ENCODE measurements around the gene INSC. TPM values are rescaled to one million over a fixed set of nuclear protein-coding genes. Genes with fewer than 3 reads are reported as not detected.

INSC gene
- total and polyA plus RNA-seq, 2 experiments from 2014 or later: 0.10 TPM; not detected in 1

GRCh38 chr11:15236559-15236958, 121.8 kb downstream of the INSC start:
- Histone ChIP-seq H3K79me2 (no peaks in the 10 kb centered on the region), H3K36me3 (replicated peaks; ENCODE audit: insufficient read depth, low read depth) (no peaks in the 10 kb centered on the region), H3K9me3 (ENCODE audit: low read depth) (no peaks in the 10 kb centered on the region), H3K4me1 (ENCODE audit: insufficient read depth) (no peaks in the 10 kb centered on the region), H3K4me2 (no peak overlapping the region), H2AFZ (no peak overlapping the region), H3K9me2 (replicated peaks; ENCODE audit: insufficient read depth) (no peaks in the 10 kb centered on the region), H3K27ac (no peak overlapping the region), H3K4me3 (no peak overlapping the region), H4K20me1 (ENCODE audit: insufficient read depth, poor library complexity, severe bottlenecking) (no peaks in the 10 kb centered on the region), H3K27me3 (no peaks in the 10 kb centered on the region)
- DNase-seq (ENCODE audit: low spot score): no peak
- 54% methylated on average over 4 of the region's 4 CpGs for WGBS (ENCODE audit: low lambda C conversion rate, missing lambda C conversion rate)
- TF ChIP-seq EZH2phosphoT487 (IDR thresholded peaks at IDR 0.05; ENCODE audit: low read depth, severe bottlenecking, unreplicated experiment): no peak
- no peak for TF ChIP-seq CTCF (IDR thresholded peaks at IDR 0.05; ENCODE audit: poor library complexity)
- no peak for TF ChIP-seq EZH2 (IDR thresholded peaks at IDR 0.05; ENCODE audit: borderline replicate concordance)

- Histone ChIP-seq H3K79me2 (no peaks in the 10 kb centered on the region), H3K9me3 (ENCODE audit: low read depth) (no peaks in the 10 kb centered on the region), H3K27me3 (no peaks in the 10 kb centered on the region), H3K9me2 (replicated peaks; ENCODE audit: insufficient read depth) (no peaks in the 10 kb centered on the region), H3K4me2 (no peak overlapping the region), H4K20me1 (ENCODE audit: insufficient read depth, poor library complexity, severe bottlenecking) (no peaks in the 10 kb centered on the region), H3K27ac (no peak overlapping the region), H3K4me1 (ENCODE audit: insufficient read depth) (no peaks in the 10 kb centered on the region), H2AFZ (no peak overlapping the region), H3K4me3 (no peak overlapping the region), H3K36me3 (replicated peaks; ENCODE audit: insufficient read depth, low read depth) (no peaks in the 10 kb centered on the region)
- no peak for DNase-seq (ENCODE audit: low spot score)
- 95% methylated on average over 7 of the region's 7 CpGs for WGBS (ENCODE audit: low lambda C conversion rate, missing lambda C conversion rate)
- no peak for TF ChIP-seq EZH2phosphoT487 (IDR thresholded peaks at IDR 0.05; ENCODE audit: low read depth, severe bottlenecking, unreplicated experiment)
Observed at GRCh38 chr11:15238856-15239255, 124.1 kb downstream of the INSC start.

- Histone ChIP-seq H3K9me3 (ENCODE audit: low read depth) (no peaks in the 10 kb centered on the region), H3K27ac (no peak overlapping the region), H3K36me3 (replicated peaks; ENCODE audit: insufficient read depth, low read depth) (no peaks in the 10 kb centered on the region), H3K9me2 (replicated peaks; ENCODE audit: insufficient read depth) (no peaks in the 10 kb centered on the region), H2AFZ (no peak overlapping the region), H3K27me3 (no peaks in the 10 kb centered on the region), H3K4me1 (ENCODE audit: insufficient read depth) (no peaks in the 10 kb centered on the region), H4K20me1 (ENCODE audit: insufficient read depth, poor library complexity, severe bottlenecking) (no peaks in the 10 kb centered on the region), H3K4me3 (no peak overlapping the region), H3K4me2 (no peak overlapping the region), H3K79me2 (no peaks in the 10 kb centered on the region)
- no peak for DNase-seq (ENCODE audit: low spot score)
- WGBS (ENCODE audit: low lambda C conversion rate, missing lambda C conversion rate): 77% methylated on average over 3 of the region's 3 CpGs
- TF ChIP-seq EZH2 (IDR thresholded peaks at IDR 0.05; ENCODE audit: borderline replicate concordance) (no peak), EZH2phosphoT487 (IDR thresholded peaks at IDR 0.05; ENCODE audit: low read depth, severe bottlenecking, unreplicated experiment) (no peak), CTCF (IDR thresholded peaks at IDR 0.05; ENCODE audit: poor library complexity) (no peak)
Observed at GRCh38 chr11:15248749-15249148, 134.0 kb downstream of the INSC start.

GRCh38 chr11:15258433-15259165, 143.9 kb downstream of the INSC start:
- Histone ChIP-seq H3K4me2 (no peak overlapping the region), H3K79me2 (no peaks in the 10 kb centered on the region), H3K9me2 (replicated peaks; ENCODE audit: insufficient read depth) (no peaks in the 10 kb centered on the region), H3K4me1 (ENCODE audit: insufficient read depth) (peaks cover 7% of the 10 kb centered on the region), H4K20me1 (ENCODE audit: insufficient read depth, poor library complexity, severe bottlenecking) (no peaks in the 10 kb centered on the region), H3K27ac (peak overlapping the region; percentile 10), H3K36me3 (replicated peaks; ENCODE audit: insufficient read depth, low read depth) (no peaks in the 10 kb centered on the region), H3K4me3 (no peak overlapping the region), H3K27me3 (no peaks in the 10 kb centered on the region), H2AFZ (no peak overlapping the region), H3K9me3 (ENCODE audit: low read depth) (no peaks in the 10 kb centered on the region)
- no peak for TF ChIP-seq EZH2 (IDR thresholded peaks at IDR 0.05; ENCODE audit: borderline replicate concordance)
- TF ChIP-seq EZH2phosphoT487 (IDR thresholded peaks at IDR 0.05; ENCODE audit: low read depth, severe bottlenecking, unreplicated experiment): no peak
- TF ChIP-seq CTCF (IDR thresholded peaks at IDR 0.05; ENCODE audit: poor library complexity): peak; percentile 49
- peak; percentile 72 for DNase-seq (ENCODE audit: low spot score)
- WGBS (ENCODE audit: low lambda C conversion rate, missing lambda C conversion rate): 49% methylated on average over 3 of the region's 3 CpGs
